H1 (cell line): ENCODE measurements around the gene PLD2. TPM values are rescaled to one million over a fixed set of nuclear protein-coding genes. Genes with fewer than 3 reads are reported as not detected.

ENCODE experiments used
- CTCF ChIA-PET: fragments of 300-600 bp; sonication (Branson Sonifier 250); formaldehyde crosslinking; loops from one replicate; lab custom pipeline; 2021; ENCODE audit not compliant: partially characterized antibody; lab: Charles Lee
- POLR2A ChIA-PET: fragments of 300-600 bp; sonication (Branson Sonifier 250); formaldehyde crosslinking; loops from one replicate; lab custom pipeline; 2021; ENCODE audit warnings: inconsistent platforms; ENCODE audit not compliant: partially characterized antibody; lab: Charles Lee
- DNase-seq, 2 experiments: peaks; one replicate each; pipeline versions ENCODE4 v3.0.0 to v3.0.0-alpha.2; 2010 to 2022; ENCODE audit warnings: low spot score in 2 of 2, low read depth in 1 of 2, mixed read lengths in 1 of 2
- FAIRE-seq: peaks from 2 replicates; lab custom pipeline; 2011; peaks lifted over from hg19 to GRCh38; lab: Jason Lieb, UNC
- H2AFZ ChIP-seq: 2 replicates; pipeline ENCODE4 v1.8.1; 2012; ENCODE audit warnings: low read length, inconsistent platforms
- H2AK5ac ChIP-seq: 2 replicates; pipeline ENCODE4 v1.6.1; 2013; ENCODE audit warnings: low read depth, low read length
- H2BK120ac ChIP-seq: replicated peaks from 2 replicates; pipeline ENCODE3; 2013; ENCODE audit warnings: low read depth, low read length, inconsistent platforms
- H2BK12ac ChIP-seq: 2 replicates; pipeline ENCODE4 v1.6.1; 2013; ENCODE audit warnings: low read depth, low read length
- H2BK15ac ChIP-seq: 2 replicates; pipeline ENCODE4 v1.6.1; 2013; ENCODE audit warnings: low read length
- H2BK20ac ChIP-seq: 2 replicates; pipeline ENCODE4 v1.6.1; 2013; ENCODE audit warnings: low read length
- H2BK5ac ChIP-seq: 2 replicates; pipeline ENCODE4 v1.6.1; 2013; ENCODE audit warnings: low read depth, low read length
- H3K14ac ChIP-seq: 2 replicates; pipeline ENCODE4 v1.6.1; 2013; ENCODE audit warnings: inconsistent platforms; ENCODE audit not compliant: insufficient read length
- H3K18ac ChIP-seq: 2 replicates; pipeline ENCODE4 v1.6.1; 2013; ENCODE audit warnings: low read length; ENCODE audit errors: extremely low read depth
- H3K23ac ChIP-seq: 2 replicates; pipeline ENCODE4 v1.6.1; 2013; ENCODE audit warnings: inconsistent platforms; ENCODE audit not compliant: insufficient read length
- H3K23me2 ChIP-seq: 2 replicates; pipeline ENCODE4 v1.6.1; 2013; ENCODE audit warnings: low read depth, low read length
- H3K27ac ChIP-seq: 2 replicates; pipeline ENCODE4 v1.6.1; 2011; ENCODE audit warnings: low read depth, low read length, inconsistent platforms
- H3K27me3 ChIP-seq, 4 experiments: replicated peaks in 1 of 4; 1 replicate in 1 of 4; 2 replicates in 3 of 4; pipeline versions ENCODE4 v1.6.1 to v1.8.1; 2011 to 2013; ENCODE audit warnings: low read length in 3 of 4, mild to moderate bottlenecking in 3 of 4, inconsistent platforms in 2 of 4, mixed read lengths in 2 of 4, moderate library complexity in 1 of 4; ENCODE audit not compliant: control insufficient read depth in 3 of 4, insufficient read depth in 3 of 4; ENCODE audit errors: extremely low read depth in 1 of 4
- H3K36me3 ChIP-seq, 4 experiments: 2 replicates each; pipeline versions ENCODE4 v1.6.1 to v1.8.1; 2011 to 2013; ENCODE audit warnings: mild to moderate bottlenecking in 4 of 4, low read length in 3 of 4, moderate library complexity in 2 of 4, control low read depth in 1 of 4, inconsistent platforms in 1 of 4; ENCODE audit not compliant: insufficient read depth in 4 of 4, control insufficient read depth in 2 of 4
- H3K4ac ChIP-seq: replicated peaks from 2 replicates; pipeline ENCODE3; 2013; ENCODE audit warnings: low read length, low read depth, mixed read lengths, inconsistent platforms; ENCODE audit not compliant: insufficient read length
- H3K4me1 ChIP-seq, 4 experiments: replicated peaks in 1 of 4; 1 replicate in 1 of 4; 2 replicates in 3 of 4; pipeline versions ENCODE4 v1.6.1 to v1.8.1; 2011 to 2013; ENCODE audit warnings: low read length in 3 of 4, inconsistent platforms in 2 of 4, mixed read lengths in 1 of 4; ENCODE audit not compliant: insufficient read depth in 4 of 4, control insufficient read depth in 3 of 4
- H3K4me2 ChIP-seq, 2 experiments: 2 replicates each; pipeline versions ENCODE4 v1.6.1 to v1.8.1; 2011 to 2013; ENCODE audit warnings: low read depth in 2 of 2, low read length in 2 of 2, control low read depth in 1 of 2, inconsistent platforms in 1 of 2, mild to moderate bottlenecking in 1 of 2; ENCODE audit not compliant: insufficient read depth in 1 of 2
- H3K4me3 ChIP-seq, 4 experiments: fragments of 200-600, 300-600 bp in 1 of 4; sonication (generic), shearing (Covaris generic), sonication (Bioruptor Twin) in 1 of 4; 2 replicates each; pipeline versions ENCODE4 v1.5.1 to v1.8.1; 2011 to 2016; ENCODE audit warnings: low read length in 4 of 4, low read depth in 3 of 4, control low read depth in 2 of 4, inconsistent platforms in 2 of 4, mild to moderate bottlenecking in 2 of 4, mixed read lengths in 1 of 4, moderate library complexity in 1 of 4; ENCODE audit not compliant: insufficient read depth in 2 of 4; ENCODE audit errors: extremely low read depth in 1 of 4
- H3K56ac ChIP-seq: replicated peaks from 2 replicates; pipeline ENCODE3; 2013; ENCODE audit warnings: low read depth, mild to moderate bottlenecking, mixed read lengths, low read length, inconsistent platforms; ENCODE audit not compliant: insufficient read length
- H3K79me1 ChIP-seq: 2 replicates; pipeline ENCODE4 v1.6.1; 2013; ENCODE audit warnings: low read depth, low read length, control low read depth
- H3K79me2 ChIP-seq, 2 experiments: 2 replicates each; pipeline versions ENCODE4 v1.6.1 to v1.8.1; 2012 to 2013; ENCODE audit warnings: low read length in 2 of 2, mild to moderate bottlenecking in 2 of 2, inconsistent platforms in 1 of 2; ENCODE audit not compliant: insufficient read depth in 2 of 2, control insufficient read depth in 1 of 2
- H3K9ac ChIP-seq, 4 experiments: replicated peaks in 1 of 4; 1 replicate in 1 of 4; 2 replicates in 3 of 4; pipeline versions ENCODE4 v1.6.1 to v1.8.1; 2011 to 2013; ENCODE audit warnings: low read depth in 3 of 4, low read length in 3 of 4, control low read depth in 2 of 4, mild to moderate bottlenecking in 2 of 4, moderate library complexity in 2 of 4, inconsistent platforms in 1 of 4; ENCODE audit errors: extremely low read depth in 1 of 4
- H3K9me3 ChIP-seq, 2 experiments: 2 replicates each; pipeline versions ENCODE4 v1.6.1 to v1.8.1; 2012 to 2013; ENCODE audit warnings: mild to moderate bottlenecking in 2 of 2, moderate library complexity in 2 of 2, control low read depth in 1 of 2, inconsistent platforms in 1 of 2, low read depth in 1 of 2, low read length in 1 of 2, mixed read lengths in 1 of 2; ENCODE audit not compliant: insufficient read depth in 2 of 2
- H4K20me1 ChIP-seq, 2 experiments: replicated peaks in 1 of 2; 2 replicates each; pipeline versions ENCODE3 to v1.8.1; 2011 to 2013; ENCODE audit warnings: inconsistent platforms in 2 of 2, low read length in 2 of 2, mild to moderate bottlenecking in 1 of 2; ENCODE audit not compliant: insufficient read depth in 2 of 2, control insufficient read depth in 1 of 2
- H4K5ac ChIP-seq: 2 replicates; pipeline ENCODE4 v1.6.1; 2013; ENCODE audit warnings: low read length, low read depth, mixed read lengths, inconsistent platforms; ENCODE audit not compliant: insufficient read length
- H4K8ac ChIP-seq: 2 replicates; pipeline ENCODE4 v1.8.0; 2013; ENCODE audit warnings: mild to moderate bottlenecking, moderate library complexity, low read length, inconsistent platforms; ENCODE audit not compliant: insufficient read depth; ENCODE audit errors: extremely low read depth
- H4K91ac ChIP-seq: replicated peaks from 2 replicates; pipeline ENCODE3; 2013; ENCODE audit warnings: low read length, mixed read lengths, inconsistent platforms; ENCODE audit not compliant: insufficient read length
- FOSL1 ChIP-seq: IDR thresholded peaks from 2 replicates; pipeline ENCODE4 v1.6.1; 2011; ENCODE audit warnings: mild to moderate bottlenecking, low read depth, low read length, moderate library complexity; ENCODE audit not compliant: insufficient read depth
- KDM4A ChIP-seq: IDR thresholded peaks from one replicate; pipeline ENCODE4 v1.7.1; 2012; ENCODE audit warnings: low read depth, mild to moderate bottlenecking, moderate library complexity, low read length, inconsistent platforms; ENCODE audit not compliant: severe bottlenecking
- TEAD4 ChIP-seq: IDR thresholded peaks from 2 replicates; pipeline ENCODE4 v1.6.1; 2012; ENCODE audit warnings: low read depth, low read length, inconsistent platforms, mixed read lengths
- WGBS, 2 experiments: shearing (Covaris generic) in 1 of 2; methylation state at CpG; one replicate each; pipeline versions ENCODE4 v1.1.6 to v1.1.7; 2013 to 2015; ENCODE audit warnings: low lambda C conversion rate in 2 of 2, mixed read lengths in 2 of 2, inconsistent platforms in 1 of 2, low coverage in 1 of 2, missing lambda C conversion rate in 1 of 2; ENCODE audit not compliant: insufficient replicate concordance in 2 of 2, insufficient coverage in 1 of 2, insufficient read length in 1 of 2; ENCODE audit errors: extremely low coverage in 1 of 2, missing lambda C conversion rate in 1 of 2; 5-methylcytosine and 5-hydroxymethylcytosine counted together
- polyA plus RNA-seq, 7 experiments: library from polyadenylated mRNA; depleted of rRNA in 3 of 7; stranded (reverse) in 5 of 7; unstranded in 2 of 7; fragments of >200 nt in 5 of 7; fragments of 200-250 nt in 2 of 7; gene quantifications; 1 replicate in 5 of 7; 2 replicates in 1 of 7; 4 replicates in 1 of 7; pipeline versions ENCODE4 v1.2.1 to v1.2.3, GENCODE V29; 2011 to 2013; ENCODE audit warnings: missing spikeins in 2 of 7, mixed read lengths in 2 of 7
- total RNA-seq: library from RNA; stranded (reverse); fragmentation: NEBNext Ultra II Directional; extraction: Animal tissue kit (Norgen Biotek cat#: 25700); gene quantifications from 2 replicates; pipeline ENCODE4 v1.2.1, GENCODE V29; 2021

PLD2 gene
- total and polyA plus RNA-seq, 2 of the 8 experiments (the other 6 are each of a cell fraction or from before 2014, with no cell fraction given): 44.3 to 48.4 TPM

DNA sequence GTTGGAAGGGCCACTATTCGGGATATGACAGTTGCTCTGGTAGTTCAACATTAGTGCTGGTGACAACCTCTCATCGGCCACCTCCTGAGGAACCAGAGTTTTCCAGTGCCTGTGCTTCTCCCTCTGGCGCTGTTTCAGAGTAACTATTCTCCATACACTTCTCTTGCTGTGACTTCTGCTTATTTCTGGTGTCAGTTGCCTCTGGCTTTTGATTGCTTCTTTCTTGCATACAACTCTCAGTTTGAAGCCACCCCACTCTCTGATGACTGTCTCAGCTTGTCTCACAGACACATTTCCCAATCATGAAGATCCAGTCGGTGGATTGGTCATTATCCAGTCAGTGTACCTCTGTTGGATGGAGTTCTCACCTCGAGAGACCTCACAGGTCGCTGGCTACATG, 38.7 kb upstream of the PLD2 start:
- Histone ChIP-seq H4K20me1 (no peaks in the 10 kb centered on the region), H2BK20ac (no peak overlapping the region), H3K4me2 (no peak overlapping the region), H2BK5ac (no peak overlapping the region), H3K79me2 (no peaks in the 10 kb centered on the region), H3K36me3 (no peaks in the 10 kb centered on the region), H3K4me3 (no peak overlapping the region), H3K56ac (no peak overlapping the region), H2BK12ac (no peak overlapping the region), H2AFZ (no peak overlapping the region), H3K27ac (no peak overlapping the region), H3K4ac (no peak overlapping the region), H3K14ac (no peak overlapping the region), H3K27me3 (no peaks in the 10 kb centered on the region), H2BK15ac (no peak overlapping the region), H2AK5ac (no peak overlapping the region), H3K9me3 (no peaks in the 10 kb centered on the region), H3K23ac (no peak overlapping the region), H4K5ac (no peak overlapping the region), H2BK120ac (no peak overlapping the region), H3K79me1 (no peaks in the 10 kb centered on the region; the same call in 1 of the 2 replicates), H4K8ac (no peak overlapping the region; the same call in 1 of the 2 replicates), H3K9ac (peak overlapping the region in 1 of 4 experiments; percentile 56; a peak in 1 of 7 replicates), H3K18ac (no peak overlapping the region), H4K91ac (no peak overlapping the region), H3K4me1 (no peaks in the 10 kb centered on the region), H3K23me2 (no peaks in the 10 kb centered on the region; the same call in 1 of the 2 replicates)
- CTCF ChIA-PET: interaction anchor here (0.6 to 1.5 kb wide), 2 partner anchors 11 to 572 kb away, joined by 3 to 5 read pairs; no protein-coding TSS in a partner anchor
- FAIRE-seq (no peak), DNase-seq (no peak)
- POLR2A ChIA-PET: no interaction called here
- 88% methylated on average over 6 of the region's 6 CpGs; no CpG with 5 or more reads in 1 of the 2 experiments for whole genome bisulfite sequencing, 2 experiments
- TF ChIP-seq FOSL1: no peak
- no peak for TF ChIP-seq TEAD4
- no peak for TF ChIP-seq KDM4A
